Measurements from ENCODE around the gene SIL1. TPM values are rescaled to one million over a fixed set of nuclear protein-coding genes. Genes with fewer than 3 reads are reported as not detected.

SIL1 gene
- total and polyA plus RNA-seq, 7 donors, result 7.8 to 60.8 (median 33.0) TPM

DNA sequence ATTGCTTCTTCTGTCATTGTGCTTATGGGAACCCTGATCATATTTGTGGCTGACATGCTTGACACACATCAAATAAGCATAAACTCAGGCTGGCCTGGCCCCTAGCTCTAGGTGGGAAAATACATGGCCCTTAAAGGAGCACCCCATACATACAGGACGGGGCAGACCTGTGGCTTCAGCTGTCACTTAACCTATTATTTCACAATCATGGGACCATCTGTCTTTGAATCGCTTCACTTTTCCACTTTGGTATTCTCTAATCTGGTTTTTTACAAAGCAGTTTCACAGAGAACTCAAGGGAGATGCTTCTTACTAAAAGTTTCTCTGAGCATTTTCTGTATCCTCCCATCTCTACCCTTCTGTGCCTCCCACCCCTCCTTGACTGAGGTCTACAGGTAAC, 288.4 kb downstream of the SIL1 start:
- TF ChIP-seq POLR2AphosphoS5 (IDR thresholded peaks at IDR 0.05) (no peak), POLR2A (IDR thresholded peaks at IDR 0.05) (no peak)
- intact Hi-C loops (cut with DNase I), result no loop called here
- no peaks in the 10 kb centered on the region for H3K9me3 ChIP-seq
- H3K36me3 ChIP-seq, result peaks cover 0 to 40% (median 6%) of the 10 kb centered on the region in 4 donors
- peaks cover 0 to 7% (median 0%) of the 10 kb centered on the region in 4 donors for H3K4me1 ChIP-seq
- 93 to 98% methylated on average over 2 of the region's 2 CpGs for WGBS, 2 donors
- H3K27me3 ChIP-seq, result no peaks in the 10 kb centered on the region
- no peak overlapping the region for H3K4me3 ChIP-seq
- no peak for DNase-seq
- no peak overlapping the region for H3K27ac ChIP-seq

DNA sequence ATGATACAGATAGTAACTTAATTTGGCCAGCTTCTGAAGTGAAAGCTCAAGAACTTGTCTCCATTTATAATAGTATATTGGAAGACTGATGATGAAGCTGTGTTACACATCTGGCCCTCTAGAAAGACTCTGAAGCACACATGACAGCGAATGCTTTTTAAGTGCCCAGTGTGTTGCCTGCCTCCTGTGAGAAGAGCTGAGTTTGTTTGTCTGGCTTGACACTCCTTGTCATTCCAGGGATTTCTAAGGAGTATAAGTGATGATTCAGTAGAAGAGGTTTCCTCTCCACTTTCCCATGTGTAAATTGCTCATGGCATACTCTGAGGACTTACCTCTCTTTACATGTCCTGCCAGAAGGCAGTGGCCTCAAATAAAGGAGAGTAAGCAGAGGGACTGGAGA, 292.6 kb downstream of the SIL1 start:
- 98 to 99% methylated on average over 1 of the region's 1 CpG for WGBS, 2 donors
- no peak for DNase-seq
- Histone ChIP-seq H3K27me3 (no peaks in the 10 kb centered on the region), H3K27ac (no peak overlapping the region), H3K4me1 (peaks cover 0 to 7% (median 0%) of the 10 kb centered on the region in 4 donors), H3K36me3 (peaks cover 0 to 47% (median 12%) of the 10 kb centered on the region in 4 donors), H3K4me3 (no peak overlapping the region), H3K9me3 (no peaks in the 10 kb centered on the region)
- TF ChIP-seq POLR2AphosphoS5 (IDR thresholded peaks at IDR 0.05) (no peak), EP300 (IDR thresholded peaks at IDR 0.05) (no peak), POLR2A (IDR thresholded peaks at IDR 0.05) (no peak)
- TF ChIP-seq, protein P1, sequence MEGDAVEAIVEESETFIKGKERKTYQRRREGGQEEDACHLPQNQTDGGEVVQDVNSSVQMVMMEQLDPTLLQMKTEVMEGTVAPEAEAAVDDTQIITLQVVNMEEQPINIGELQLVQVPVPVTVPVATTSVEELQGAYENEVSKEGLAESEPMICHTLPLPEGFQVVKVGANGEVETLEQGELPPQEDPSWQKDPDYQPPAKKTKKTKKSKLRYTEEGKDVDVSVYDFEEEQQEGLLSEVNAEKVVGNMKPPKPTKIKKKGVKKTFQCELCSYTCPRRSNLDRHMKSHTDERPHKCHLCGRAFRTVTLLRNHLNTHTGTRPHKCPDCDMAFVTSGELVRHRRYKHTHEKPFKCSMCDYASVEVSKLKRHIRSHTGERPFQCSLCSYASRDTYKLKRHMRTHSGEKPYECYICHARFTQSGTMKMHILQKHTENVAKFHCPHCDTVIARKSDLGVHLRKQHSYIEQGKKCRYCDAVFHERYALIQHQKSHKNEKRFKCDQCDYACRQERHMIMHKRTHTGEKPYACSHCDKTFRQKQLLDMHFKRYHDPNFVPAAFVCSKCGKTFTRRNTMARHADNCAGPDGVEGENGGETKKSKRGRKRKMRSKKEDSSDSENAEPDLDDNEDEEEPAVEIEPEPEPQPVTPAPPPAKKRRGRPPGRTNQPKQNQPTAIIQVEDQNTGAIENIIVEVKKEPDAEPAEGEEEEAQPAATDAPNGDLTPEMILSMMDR (IDR thresholded peaks at IDR 0.05), result no peak
- intact Hi-C loops (cut with DNase I), result no loop called here

DNA sequence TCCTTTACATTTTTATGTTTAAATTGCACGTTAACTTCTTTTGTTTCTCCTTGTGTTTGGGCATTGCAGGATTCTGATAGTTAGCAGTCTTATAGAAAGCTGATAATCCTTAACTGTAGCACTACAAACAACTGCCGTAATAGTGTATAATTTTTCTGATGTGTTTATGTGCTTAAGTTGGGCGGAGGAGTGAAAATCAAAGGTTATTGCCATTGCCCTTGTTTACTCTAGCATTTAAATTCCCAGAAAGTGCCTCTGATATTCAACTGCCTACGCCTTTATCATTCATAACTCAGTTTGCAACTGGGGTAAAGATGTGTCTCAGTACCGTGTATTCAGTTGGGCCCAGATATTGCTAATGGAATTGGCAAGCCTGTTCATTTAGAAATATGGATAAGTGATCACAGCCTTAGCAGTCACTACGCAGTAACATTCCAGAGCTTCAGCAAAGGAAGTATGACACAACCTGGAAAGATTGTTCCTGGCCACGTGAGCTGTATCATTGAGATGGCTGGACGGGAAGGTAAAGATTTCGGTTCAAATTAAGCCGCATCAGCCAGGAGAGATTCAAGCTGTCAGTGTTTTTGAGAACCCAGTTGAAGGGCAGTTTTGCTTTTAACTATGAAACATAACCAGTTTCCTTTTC, 294.9 kb downstream of the SIL1 start:
- Histone ChIP-seq H3K27ac (peak overlapping the region in 1 of 4 donors; percentile 19), H3K9me3 (no peaks in the 10 kb centered on the region), H3K27me3 (no peaks in the 10 kb centered on the region), H3K36me3 (peaks cover 0 to 52% (median 12%) of the 10 kb centered on the region in 4 donors), H3K4me1 (peaks cover 0 to 7% (median 0%) of the 10 kb centered on the region in 4 donors), H3K4me3 (no peak overlapping the region)
- 26 to 69% methylated on average over 10 of the region's 10 CpGs for WGBS, 2 donors
- intact Hi-C loops (cut with DNase I), result no loop called here
- no peak for TF ChIP-seq POLR2A (IDR thresholded peaks at IDR 0.05)
- TF ChIP-seq POLR2AphosphoS5 (IDR thresholded peaks at IDR 0.05), result no peak
- TF ChIP-seq EP300 (IDR thresholded peaks at IDR 0.05), result no peak
- TF ChIP-seq, protein P1 (IDR thresholded peaks at IDR 0.05), result no peak
- no peak for DNase-seq

DNA sequence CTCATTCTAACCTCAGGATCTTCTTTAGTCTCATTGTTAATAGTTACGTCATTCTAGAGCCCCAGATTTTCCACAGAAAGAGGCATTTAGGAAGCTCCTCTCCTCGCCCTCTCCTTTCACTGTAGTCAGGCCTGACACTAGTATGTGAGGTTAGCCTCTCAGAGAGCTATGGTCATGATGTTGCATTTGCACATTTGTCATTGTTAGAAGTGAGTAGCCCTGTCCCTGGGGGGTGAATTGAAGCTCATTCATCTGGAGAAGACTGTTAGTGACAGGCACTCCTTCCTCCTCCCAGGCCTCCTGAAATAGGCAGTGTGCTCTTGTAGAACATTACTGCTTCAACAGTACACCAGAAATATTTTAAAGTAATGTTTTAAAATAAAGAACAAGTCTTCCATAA, 296.5 kb downstream of the SIL1 start:
- DNase-seq, result no peak
- H3K27ac ChIP-seq, result peak overlapping the region in 1 of 4 donors; percentile 41
- no peak overlapping the region for H3K4me3 ChIP-seq
- H3K9me3 ChIP-seq, result no peaks in the 10 kb centered on the region
- peaks cover 0 to 7% (median 0%) of the 10 kb centered on the region in 4 donors for H3K4me1 ChIP-seq
- TF ChIP-seq, protein P1 (IDR thresholded peaks at IDR 0.05), result no peak
- no peak for TF ChIP-seq POLR2A (IDR thresholded peaks at IDR 0.05)
- no peak for TF ChIP-seq EP300 (IDR thresholded peaks at IDR 0.05)
- TF ChIP-seq POLR2AphosphoS5 (IDR thresholded peaks at IDR 0.05), result no peak
- intact Hi-C loops (cut with DNase I), result no loop called here
- 98% methylated on average over 2 of the region's 2 CpGs for WGBS, 2 donors
- H3K27me3 ChIP-seq, result no peaks in the 10 kb centered on the region
- H3K36me3 ChIP-seq, result peaks cover 0 to 52% (median 12%) of the 10 kb centered on the region in 4 donors

DNA sequence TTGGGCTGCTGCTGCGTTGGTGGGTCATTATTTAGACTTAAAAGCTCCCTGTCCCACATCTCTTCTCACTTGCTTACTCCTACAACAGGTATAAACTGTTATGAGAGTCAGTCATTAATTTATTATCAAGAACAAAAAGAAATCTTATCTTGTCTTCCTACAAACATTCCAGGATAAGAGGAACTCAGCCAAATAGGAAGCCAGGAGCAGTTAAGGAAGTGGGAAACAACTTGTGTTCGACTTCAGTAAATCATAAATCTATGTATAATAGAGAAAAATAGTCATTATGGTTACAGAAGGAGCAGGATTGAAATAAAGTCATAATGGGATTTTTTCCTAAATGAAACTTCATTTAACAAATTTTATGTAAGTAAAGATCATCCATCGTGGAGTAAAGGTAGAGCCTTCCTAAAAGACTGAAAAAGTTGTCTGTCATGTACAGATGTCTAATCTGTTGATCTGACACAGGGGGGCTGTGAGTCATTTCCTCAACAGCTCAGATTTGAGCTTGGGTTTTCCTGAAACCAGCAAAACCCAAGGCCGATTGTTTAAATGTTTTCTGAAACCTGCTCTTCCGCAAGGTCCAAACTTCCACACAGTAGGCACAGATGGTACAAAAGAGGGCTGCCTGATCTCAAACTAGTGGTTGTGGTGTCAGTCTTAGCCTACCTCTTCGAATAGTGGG, 297.7 kb downstream of the SIL1 start:
- Histone ChIP-seq H3K27ac (peak overlapping the region in 2 of 4 donors; percentile 12 to 41), H3K4me1 (peaks cover 0 to 1% (median 0%) of the 10 kb centered on the region in 4 donors), H3K9me3 (no peaks in the 10 kb centered on the region), H3K4me3 (no peak overlapping the region), H3K36me3 (peaks cover 0 to 40% (median 11%) of the 10 kb centered on the region in 4 donors), H3K27me3 (no peaks in the 10 kb centered on the region)
- no peak for DNase-seq
- intact Hi-C loops (cut with DNase I), result no loop called here
- 60 to 86% methylated on average over 6 of the region's 6 CpGs for WGBS, 2 donors
- TF ChIP-seq, protein P1 (IDR thresholded peaks at IDR 0.05), result no peak
- TF ChIP-seq POLR2A (IDR thresholded peaks at IDR 0.05) (no peak), EP300 (IDR thresholded peaks at IDR 0.05) (no peak), POLR2AphosphoS5 (IDR thresholded peaks at IDR 0.05) (no peak)
